HTR-8/SVneo (cell line): ENCODE measurements around the gene TRMT11.
"Not testable (repeated sequence)": the region's sequence is repeated elsewhere in the genome, so short reads cannot be mapped to it uniquely, and the experiment has no call there.

Experiments
- DNase-seq: peaks from one replicate; pipeline ENCODE4 v3.0.0; 2011; ENCODE audit warnings: low spot score, mixed read lengths; ENCODE audit not compliant: insufficient read length
- FAIRE-seq: peaks from 2 replicates; lab custom pipeline; 2011; peaks lifted over from hg19 to GRCh38; lab: Jason Lieb, UNC

The TRMT11 gene

DNA sequence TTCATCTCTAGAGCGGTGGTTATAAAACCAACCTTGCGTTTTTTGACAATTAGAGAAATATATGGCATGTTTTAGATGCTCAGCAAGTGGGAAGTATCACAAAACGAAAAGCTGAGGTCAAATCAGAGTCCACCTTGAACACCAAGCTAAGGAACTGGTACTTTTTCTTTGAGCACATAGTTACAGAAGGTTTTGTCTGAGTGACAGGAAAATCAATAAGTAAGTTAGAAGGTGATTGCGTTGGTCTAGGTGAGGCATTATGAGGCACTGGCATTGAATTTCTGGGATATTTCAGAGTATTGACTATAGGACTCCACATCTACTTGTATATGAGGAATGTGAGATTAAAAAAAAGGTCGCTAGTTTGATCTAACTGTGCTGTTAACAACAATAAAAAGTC, 30.4 kb upstream of the TRMT11 start:
- no peak for DNase-seq
- FAIRE-seq: no peak

DNA sequence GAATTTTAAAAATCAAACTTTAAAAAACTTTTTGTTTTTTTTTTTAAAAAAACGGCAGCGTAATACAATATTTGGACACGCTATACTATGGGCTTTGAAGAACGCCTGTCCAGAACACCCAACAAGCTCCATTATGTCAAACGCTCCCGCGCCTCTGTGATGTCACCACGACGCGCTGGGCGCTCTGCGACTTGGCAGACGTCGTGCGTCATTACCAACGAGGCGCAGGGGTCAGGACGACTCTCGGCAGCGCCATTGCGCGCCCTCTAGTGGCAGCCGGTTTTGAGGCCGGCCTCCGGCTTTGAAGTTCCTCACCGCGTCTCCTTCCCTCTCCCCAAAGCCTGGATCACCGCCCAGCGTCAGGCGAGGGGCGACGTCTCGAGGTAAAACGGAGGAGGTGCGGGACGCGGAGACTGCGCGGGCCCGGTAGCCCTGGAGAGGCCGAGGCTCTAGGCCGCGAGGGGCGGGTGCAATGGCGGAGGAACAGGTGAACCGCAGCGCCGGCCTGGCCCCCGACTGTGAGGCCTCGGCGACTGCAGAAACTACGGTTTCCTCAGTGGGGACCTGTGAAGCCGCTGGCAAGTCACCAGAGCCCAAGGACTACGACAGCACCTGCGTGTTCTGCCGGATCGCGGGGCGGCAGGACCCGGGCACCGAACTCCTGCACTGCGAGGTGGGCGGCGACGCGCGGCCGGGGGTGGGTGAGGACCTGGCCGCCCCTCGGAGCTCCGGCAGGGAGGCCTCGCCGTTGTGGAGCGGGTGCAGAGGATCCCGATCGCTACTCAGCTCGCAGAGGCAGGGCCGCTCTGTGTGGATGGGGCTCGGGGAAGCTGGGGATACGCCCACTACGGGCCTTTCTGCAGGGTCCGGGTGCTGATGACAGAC, 29.6 kb upstream of the TRMT11 start, which contains the start of gene HINT3:
Gene HINT3, plus strand, starts transcription at position 265 of the 885 bp plus-strand sequence. Its CDS starts 208 bp downstream, at position 473.
- FAIRE-seq: peak; percentile 97
- DNase-seq: peak; percentile 96

DNA sequence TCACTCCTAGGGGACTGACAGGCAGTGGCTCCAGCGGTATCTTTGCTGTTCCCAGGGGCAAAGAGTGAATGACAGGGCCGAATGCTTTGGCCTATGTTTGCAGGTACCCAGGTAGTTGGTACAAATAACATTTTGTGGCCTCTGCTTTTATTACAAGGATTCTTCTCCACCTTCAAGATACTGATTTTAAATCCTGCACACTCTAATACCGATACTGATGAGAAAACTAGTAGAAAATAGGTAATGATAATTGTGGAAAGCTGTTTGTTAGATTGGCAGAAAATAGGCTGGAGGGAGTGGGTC, 29.0 kb upstream of the TRMT11 start:
- DNase-seq (no peak), FAIRE-seq (no peak)

DNA sequence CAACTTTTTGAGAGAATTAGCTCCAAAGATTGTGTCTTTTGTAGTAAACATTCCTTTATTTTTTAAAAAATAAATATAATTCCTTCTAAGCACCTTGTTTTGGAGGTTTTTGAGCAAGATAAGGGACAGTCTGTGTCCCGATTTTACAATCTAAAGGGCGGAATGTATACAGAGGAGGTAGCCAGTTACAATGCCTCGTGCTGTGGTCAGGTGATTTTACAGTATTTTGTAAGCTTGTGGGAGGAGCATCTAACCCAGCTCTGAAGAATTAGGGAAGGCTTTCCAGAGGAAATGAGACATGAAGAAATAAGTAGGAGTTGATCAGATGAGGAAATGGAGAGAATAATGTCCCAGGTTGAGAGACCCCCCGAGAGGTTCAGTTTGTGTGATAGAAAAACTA, 28.5 kb upstream of the TRMT11 start:
- FAIRE-seq: no peak

GRCh38 chr6:125959041-125959440, 27.3 kb upstream of the TRMT11 start:
- no peak for DNase-seq
- no peak for FAIRE-seq

More for the DNA sequence above, 28.5 kb upstream of the TRMT11 start:
- peak; percentile 27 for DNase-seq

- DNase-seq: no peak
- no peak for FAIRE-seq
Observed at GRCh38 chr6:125961117-125961516, 25.2 kb upstream of the TRMT11 start.

GRCh38 chr6:125962900-125963497, 23.3 kb upstream of the TRMT11 start:
- no peak for FAIRE-seq

GRCh38 chr6:125963817-125964216, 22.5 kb upstream of the TRMT11 start:
- FAIRE-seq: no peak
- no peak for DNase-seq

More at GRCh38 chr6:125962900-125963497, 23.3 kb upstream of the TRMT11 start:
- no peak for DNase-seq

DNA sequence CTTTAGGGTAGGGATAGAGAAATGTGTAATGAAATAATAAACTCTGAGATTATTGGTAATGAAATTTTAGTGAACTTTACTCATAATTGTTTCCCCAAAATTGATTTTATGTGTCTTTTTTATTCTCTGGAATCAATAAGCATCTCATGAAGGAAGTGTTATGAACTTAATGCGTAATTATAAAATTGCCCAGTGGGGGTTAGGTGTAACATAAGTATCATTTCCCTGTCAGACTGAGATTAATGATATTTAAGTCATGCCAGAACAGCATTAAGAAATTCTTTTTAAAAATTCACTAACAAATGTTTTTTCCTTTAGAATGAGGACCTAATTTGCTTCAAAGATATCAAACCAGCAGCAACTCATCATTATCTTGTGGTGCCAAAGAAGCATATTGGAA, 19.8 kb upstream of the TRMT11 start:
- FAIRE-seq: no peak
- DNase-seq: no peak

GRCh38 chr6:125968493-125968892, 17.8 kb upstream of the TRMT11 start:
- no peak for DNase-seq
- no peak for FAIRE-seq

DNA sequence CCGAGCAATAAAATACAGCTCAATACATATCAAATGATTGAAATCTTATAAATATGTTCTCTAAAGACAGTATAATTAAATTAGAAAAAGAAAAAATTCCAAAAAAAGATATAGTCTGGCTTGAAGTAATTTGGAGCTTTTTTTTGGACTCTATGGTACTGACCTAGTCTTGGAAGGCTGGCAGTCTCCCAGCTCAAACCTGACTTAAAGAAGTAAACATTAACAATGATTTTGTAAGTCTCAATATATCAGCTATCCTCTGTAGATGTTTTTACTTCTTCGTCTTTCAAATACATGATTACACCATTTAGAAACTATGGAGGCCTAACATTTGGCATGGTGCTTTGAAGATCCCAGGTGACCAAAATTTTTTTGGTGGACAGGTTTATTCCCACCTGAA, 15.6 kb upstream of the TRMT11 start:
- DNase-seq: no peak
- FAIRE-seq: no peak

- DNase-seq, FAIRE-seq: not testable (repeated sequence)
Observed at GRCh38 chr6:125972478-125972877, 13.9 kb upstream of the TRMT11 start.

DNA sequence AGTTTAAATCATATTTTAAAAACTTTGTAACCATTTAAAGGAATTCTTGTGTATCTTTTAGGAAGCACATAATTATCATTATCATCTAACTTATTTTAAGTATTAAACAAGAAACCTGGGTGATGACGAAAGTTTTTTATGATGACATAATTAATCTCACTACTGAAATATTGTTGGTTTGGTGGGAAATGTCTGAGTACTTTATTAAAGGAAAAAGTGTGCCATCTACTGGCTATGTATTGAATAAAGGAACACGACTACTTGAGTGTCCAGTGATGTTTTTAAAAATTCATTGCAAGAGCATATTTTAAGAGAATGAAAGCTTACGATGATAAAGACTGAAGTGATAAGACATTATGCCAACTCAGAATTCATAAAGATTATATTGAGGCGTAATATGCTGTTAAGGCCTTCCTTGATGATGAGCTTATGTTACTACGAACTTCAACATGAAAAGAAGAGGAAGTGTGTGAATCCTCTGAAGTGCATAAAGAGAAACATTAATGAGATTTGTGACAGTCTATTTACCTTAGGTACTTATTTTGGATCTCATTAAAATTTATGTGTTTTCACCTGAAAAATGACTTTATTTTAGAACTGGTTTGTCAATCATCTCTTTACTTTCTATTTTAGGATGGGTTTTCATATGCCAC, 12.0 kb upstream of the TRMT11 start:
- FAIRE-seq: no peak

DNA sequence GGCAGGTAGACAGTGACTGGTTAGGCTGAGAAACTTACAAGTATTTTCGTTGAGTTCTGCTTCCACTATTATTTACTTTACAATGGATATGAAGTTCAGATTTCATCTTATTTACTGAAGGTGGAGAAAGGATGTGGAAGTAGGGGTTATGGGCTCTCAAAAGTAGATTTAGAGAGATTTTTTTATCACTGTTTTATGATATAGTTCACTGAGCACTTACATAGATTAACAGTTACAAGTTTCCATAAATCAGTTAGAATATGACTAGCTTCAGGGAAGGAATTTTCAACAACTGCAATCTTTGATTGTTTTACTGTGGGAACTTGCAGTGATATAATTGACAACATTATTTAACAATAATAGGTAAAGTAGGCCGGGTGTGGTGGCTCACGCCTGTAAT, 7.2 kb upstream of the TRMT11 start:
- DNase-seq (no peak), FAIRE-seq (no peak)

More for the DNA sequence above, 12.0 kb upstream of the TRMT11 start:
- DNase-seq: no peak

DNA sequence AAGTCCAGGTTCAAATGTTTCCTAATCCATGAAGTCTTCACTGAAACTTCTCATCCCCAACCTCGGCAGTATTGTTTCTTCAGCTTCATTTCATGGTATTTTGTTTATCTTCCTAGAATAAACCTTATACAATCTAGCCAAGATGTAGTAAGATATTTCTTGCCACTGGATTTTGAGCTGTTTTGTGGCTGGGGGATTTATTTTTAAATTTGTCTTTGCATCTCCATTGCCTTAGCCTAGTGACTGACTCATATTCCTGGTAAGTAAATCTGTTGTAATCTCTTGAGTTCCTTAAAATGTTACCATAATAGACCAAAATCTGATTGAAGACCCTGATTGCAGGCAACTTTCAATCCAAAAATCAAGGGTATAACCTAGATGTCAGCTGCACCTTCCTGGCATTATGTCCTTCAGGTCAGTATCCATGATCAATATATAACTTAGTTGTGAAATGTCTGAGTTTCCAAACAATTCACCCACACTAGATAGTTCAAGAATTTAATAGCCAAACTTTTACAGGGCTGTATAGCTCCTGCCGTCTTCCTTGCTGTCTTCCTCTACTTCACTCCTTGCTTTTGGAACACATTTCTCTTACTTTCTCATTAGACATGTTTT, 4.7 kb upstream of the TRMT11 start:
- no peak for FAIRE-seq
- DNase-seq: no peak

DNA sequence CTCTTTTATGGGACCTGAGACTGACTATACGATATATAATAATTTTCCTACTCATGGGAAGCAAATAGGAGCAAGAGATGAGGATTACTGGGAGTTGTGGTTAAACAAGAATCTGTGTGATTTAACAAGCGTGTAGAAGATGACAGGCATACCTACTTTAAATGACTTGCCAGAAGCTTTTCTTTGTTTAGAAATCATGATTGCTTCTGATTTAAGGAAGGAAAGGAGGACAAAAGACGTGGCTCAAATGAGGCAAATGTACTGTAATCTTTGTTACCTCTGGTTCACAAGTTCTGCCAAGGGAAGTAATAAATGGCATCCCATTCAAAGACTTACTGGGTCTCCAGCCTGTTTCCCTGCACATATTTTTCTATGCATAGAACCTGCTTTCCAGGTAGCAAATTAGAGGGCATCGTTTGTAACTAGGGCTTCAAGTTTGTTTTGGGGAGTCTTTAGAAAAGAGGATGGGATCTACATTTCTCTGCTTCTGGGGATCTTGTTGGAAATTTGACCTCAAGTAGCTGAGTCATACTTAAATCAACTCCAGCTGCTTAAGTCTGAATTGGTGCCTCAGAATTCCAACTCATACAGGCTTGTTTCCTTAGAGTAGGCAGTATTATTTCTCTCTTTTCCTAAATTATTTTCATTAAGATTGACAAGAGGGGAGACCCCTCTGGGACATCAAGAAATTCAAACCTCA, 2.9 kb upstream of the TRMT11 start:
- DNase-seq: no peak
- no peak for FAIRE-seq

DNA sequence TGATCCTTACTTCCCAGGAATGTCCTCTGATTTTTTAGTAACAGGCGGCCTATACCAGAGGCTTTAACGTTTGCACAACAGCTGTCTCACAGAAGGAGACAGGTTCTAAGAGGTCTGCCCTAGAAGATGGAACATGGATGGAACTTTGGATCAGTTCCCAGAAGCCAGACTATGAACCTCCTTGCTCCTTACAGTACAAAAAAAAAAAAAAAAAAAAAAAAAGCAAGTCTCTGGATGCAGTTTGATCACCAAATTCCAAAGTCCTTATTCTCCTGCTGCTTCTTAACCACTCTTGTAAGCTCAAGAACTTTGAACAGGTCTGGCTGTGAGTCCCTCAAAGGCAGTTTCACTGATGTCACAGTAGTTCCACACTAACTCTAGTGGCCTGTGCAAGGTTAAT, 2.0 kb upstream of the TRMT11 start:
- no peak for DNase-seq
- no peak for FAIRE-seq

- FAIRE-seq: no peak
- no peak for DNase-seq
Observed at GRCh38 chr6:125985522-125985921, 818 bp upstream of the TRMT11 start.

- DNase-seq (no peak), FAIRE-seq (no peak)
Observed at GRCh38 chr6:125985979-125986300, 400 bp upstream of the TRMT11 start.

GRCh38 chr6:125987026-125987617, 782 bp downstream of the TRMT11 start:
- DNase-seq (no peak), FAIRE-seq (no peak)
